Adrenal gland (tissue), 5 donors: Measurements from ENCODE around the gene CD163.

ENCODE experiments used
- POLR2A ChIP-seq, 2 donors: fragments of 450-650 bp; IDR thresholded peaks; one replicate each; pipeline ENCODE4 v1.6.1; 2017; ENCODE audit warnings: antibody characterized with exemption in 2 of 2, mild to moderate bottlenecking in 2 of 2, moderate library complexity in 1 of 2
- TF ChIP-seq, protein P1 (sequence below), 6 experiments: fragments of 450-650 bp in 4 of 6; fragments of 200-600 bp in 2 of 6; sonication (generic) in 1 of 6; IDR thresholded peaks; 1 replicate in 5 of 6; 2 replicates in 1 of 6; pipeline versions ENCODE4 v1.5.1 to v1.8.0; 2016 to 2021; ENCODE audit warnings: antibody characterized with exemption in 6 of 6, mild to moderate bottlenecking in 2 of 6, moderate library complexity in 1 of 6
- donor health status: DM: no; HTN: no; CAD: no.

GRCh38 chr12:7495136-7495535, 8.4 kb downstream of the CD163 start:
- TF ChIP-seq, protein P1, sequence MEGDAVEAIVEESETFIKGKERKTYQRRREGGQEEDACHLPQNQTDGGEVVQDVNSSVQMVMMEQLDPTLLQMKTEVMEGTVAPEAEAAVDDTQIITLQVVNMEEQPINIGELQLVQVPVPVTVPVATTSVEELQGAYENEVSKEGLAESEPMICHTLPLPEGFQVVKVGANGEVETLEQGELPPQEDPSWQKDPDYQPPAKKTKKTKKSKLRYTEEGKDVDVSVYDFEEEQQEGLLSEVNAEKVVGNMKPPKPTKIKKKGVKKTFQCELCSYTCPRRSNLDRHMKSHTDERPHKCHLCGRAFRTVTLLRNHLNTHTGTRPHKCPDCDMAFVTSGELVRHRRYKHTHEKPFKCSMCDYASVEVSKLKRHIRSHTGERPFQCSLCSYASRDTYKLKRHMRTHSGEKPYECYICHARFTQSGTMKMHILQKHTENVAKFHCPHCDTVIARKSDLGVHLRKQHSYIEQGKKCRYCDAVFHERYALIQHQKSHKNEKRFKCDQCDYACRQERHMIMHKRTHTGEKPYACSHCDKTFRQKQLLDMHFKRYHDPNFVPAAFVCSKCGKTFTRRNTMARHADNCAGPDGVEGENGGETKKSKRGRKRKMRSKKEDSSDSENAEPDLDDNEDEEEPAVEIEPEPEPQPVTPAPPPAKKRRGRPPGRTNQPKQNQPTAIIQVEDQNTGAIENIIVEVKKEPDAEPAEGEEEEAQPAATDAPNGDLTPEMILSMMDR (IDR thresholded peaks at IDR 0.05), result no peak
- TF ChIP-seq POLR2A (IDR thresholded peaks at IDR 0.05), result no peak
